GM12872 (cell line): ENCODE data around the gene SPSB2.

Source experiments
- CTCF ChIP-seq: IDR thresholded peaks from 3 replicates; pipeline ENCODE4 v1.5.1; 2011; ENCODE audit warnings: low read depth, mild to moderate bottlenecking, low read length, moderate library complexity; ENCODE audit not compliant: insufficient read depth

SPSB2 gene

GRCh38 chr12:6829536-6830220 lies 43.4 kb downstream of the SPSB2 start:
- no peak for TF ChIP-seq CTCF

DNA sequence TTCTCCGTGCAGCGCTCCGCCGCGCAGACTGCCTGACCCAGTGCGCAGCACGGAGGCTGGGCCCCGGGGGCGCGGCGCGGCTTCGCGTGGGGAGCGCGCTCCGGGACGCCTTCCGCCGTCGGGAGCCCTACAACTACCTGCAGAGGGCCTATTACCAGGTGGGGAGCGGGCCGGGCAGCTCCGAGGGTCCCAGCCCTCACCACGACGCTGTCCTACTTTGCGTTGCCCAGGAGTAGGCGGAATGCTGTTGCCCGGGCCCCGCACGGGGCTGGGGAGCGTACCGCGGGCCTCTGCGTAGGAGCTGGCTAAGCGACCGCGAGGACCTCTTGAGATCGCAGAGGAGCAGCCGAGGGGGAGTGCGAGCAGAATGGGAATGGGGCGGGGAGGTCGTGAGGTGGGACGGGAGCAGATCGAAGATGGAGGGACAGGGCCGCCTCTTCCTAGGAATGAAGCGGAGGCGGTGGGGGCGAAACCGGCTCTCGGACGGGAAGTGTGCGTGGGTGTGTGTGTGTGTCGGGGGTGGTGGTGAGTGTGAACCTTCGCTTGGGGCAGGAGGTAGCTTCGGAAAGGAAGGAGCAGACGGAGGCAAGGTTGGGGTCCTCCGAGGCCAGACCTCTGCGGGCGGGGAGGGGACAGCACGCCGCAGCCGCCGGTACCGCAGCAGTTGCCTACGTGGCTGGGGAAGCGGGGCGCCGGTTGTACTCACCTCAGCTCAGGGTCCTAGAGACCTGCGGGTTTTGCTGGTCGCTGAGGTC lies 44.1 kb downstream of the SPSB2 start:
- TF ChIP-seq CTCF = no peak

DNA sequence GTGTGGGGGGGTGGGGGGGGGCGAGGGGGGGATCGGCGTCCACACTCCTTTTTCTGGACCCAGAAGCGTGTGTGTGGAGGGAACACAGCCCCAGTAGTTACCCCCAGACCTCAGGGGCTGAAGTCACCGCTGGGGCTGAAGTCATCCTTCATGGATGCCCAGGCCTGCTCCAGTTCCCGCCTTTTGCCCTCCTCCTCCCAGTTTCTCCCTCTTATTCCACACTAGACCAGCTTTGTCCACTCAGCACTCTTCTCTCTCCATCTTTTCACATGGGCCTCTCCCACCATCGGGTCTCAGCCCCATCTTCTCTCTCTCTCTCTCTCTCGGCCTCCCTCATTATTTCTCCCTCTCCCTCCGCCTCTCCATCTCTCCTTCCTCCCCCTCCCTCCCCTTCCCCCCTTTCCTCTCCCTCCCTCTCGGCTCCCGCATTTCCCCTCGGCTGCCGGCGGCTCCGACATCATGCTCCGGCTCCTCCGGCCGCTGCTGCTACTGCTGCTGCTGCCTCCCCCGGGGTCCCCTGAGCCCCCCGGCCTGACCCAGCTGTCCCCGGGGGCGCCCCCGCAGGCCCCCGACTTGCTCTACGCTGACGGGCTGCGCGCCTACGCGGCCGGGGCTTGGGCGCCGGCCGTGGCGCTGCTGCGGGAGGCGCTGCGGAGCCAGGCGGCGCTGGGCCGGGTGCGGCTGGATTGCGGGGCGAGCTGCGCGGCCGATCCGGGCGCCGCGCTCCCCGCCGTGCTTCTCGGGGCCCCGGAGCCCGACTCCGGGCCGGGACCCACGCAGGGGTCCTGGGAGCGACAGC lies 44.9 kb downstream of the SPSB2 start, which contains the start of gene P3H3:
Gene P3H3, plus strand, starts transcription at position 426 of the 799 bp plus-strand sequence. Its CDS starts 34 bp downstream, at position 460.
- TF ChIP-seq CTCF = no peak

GRCh38 chr12:6827437-6827911 lies 45.6 kb downstream of the SPSB2 start:
- no peak for TF ChIP-seq CTCF

GRCh38 chr12:6826734-6827436 lies 46.2 kb downstream of the SPSB2 start:
- TF ChIP-seq CTCF = no peak

DNA sequence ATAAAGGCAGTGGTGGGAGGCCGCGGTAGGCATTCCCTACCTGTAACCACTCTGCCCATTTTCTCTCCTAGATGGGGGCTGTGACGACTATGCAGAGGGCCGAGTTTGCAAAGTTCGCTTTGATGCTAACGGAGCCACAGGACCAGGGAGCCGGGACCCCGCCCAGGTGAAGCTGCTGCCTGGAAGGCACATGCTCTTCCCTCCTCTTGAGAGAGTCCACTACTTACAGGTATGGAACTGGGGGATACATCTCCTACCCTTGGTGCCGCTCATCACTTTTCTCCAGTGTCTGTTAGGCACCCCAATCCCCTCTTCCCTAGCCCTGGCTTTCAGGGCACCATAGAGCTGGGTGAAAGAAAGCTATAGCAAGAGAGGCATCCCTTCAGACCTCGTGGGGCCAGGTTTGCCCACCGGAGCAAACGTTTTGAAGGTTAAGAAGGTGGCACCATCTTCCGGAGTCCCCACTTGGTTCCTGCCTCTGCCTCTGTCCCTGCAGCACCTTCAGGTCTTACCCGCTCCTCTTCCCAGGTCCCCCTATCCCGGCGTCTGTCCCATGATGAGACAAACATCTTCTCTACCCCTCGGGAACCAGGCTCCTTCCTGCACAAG lies 46.9 kb downstream of the SPSB2 start:
- TF ChIP-seq CTCF = no peak
